Bronchial epithelial cell (primary cell): ENCODE measurements around the gene COL6A3. TPM values are rescaled to one million over a fixed set of nuclear protein-coding genes. Genes with fewer than 3 reads are reported as not detected.
A peak's percentile ranks its signal among the peaks of the same experiment; 100 is the strongest.

Experiments used
- DNase-seq: peaks from one replicate; pipeline ENCODE4 v3.0.0-alpha.2; 2010; ENCODE audit warnings: low read depth
- FAIRE-seq: peaks from 2 replicates; lab custom pipeline; 2011; peaks lifted over from hg19 to GRCh38; lab: Jason Lieb, UNC
- H3K27me3 ChIP-seq: 2 replicates; pipeline ENCODE4 v1.5.1; 2011; ENCODE audit warnings: low read length; ENCODE audit not compliant: control insufficient read depth, insufficient read depth
- H3K36me3 ChIP-seq: 2 replicates; pipeline ENCODE4 v1.5.1; 2011; ENCODE audit warnings: low read length; ENCODE audit not compliant: control insufficient read depth, insufficient read depth
- H3K4me3 ChIP-seq: 2 replicates; pipeline ENCODE4 v1.5.1; 2011; ENCODE audit warnings: mild to moderate bottlenecking, low read depth, low read length, control low read depth
- total RNA-seq: library from RNA; depleted of rRNA; stranded (reverse); fragments of >200 nt; gene quantifications from 2 replicates; pipeline ENCODE4 v1.2.1, GENCODE V29; 2014
- TF ChIP-seq, protein P1 (sequence below): IDR thresholded peaks from 2 replicates; pipeline ENCODE4 v1.5.1; 2011; ENCODE audit warnings: mild to moderate bottlenecking, moderate library complexity, low read length, control low read depth, inconsistent platforms; ENCODE audit not compliant: insufficient read depth, severe bottlenecking

Gene COL6A3
- total RNA-seq, 1 donor from 2014 or later, result 16.6 TPM

DNA sequence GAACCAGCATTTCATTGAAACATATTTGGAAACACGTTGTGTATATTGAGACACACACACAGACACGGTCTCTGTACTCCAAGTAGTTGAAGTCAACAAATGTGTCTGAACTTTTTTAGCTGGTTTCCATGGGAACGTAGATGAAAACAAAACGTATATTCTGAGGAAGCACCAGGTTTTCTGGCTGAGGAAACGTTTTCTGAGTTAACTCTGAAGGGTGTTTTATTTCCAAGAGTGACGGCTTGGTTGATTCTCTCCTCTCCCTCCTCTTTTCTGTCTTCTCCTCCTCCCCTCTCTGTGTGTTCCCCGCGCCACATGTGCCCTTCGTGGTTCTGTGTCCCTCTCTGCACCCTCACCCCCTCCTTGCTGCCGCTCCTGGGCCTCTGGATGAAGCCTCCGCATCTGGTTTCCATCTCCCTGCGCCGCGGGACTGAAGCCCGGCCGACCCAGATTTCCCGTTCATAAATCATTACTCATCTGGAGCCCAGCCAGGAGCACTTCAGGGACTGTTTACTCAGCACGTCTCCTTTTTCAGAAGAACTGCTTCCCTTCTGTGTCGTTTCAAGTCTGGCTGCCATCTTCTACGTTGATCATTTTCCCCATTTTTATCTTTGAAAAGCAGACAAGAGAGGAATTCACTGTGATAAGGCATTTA is 122.7 kb downstream of the COL6A3 start:
- Histone ChIP-seq H3K27me3 (no peaks in the 10 kb centered on the region), H3K36me3 (no peaks in the 10 kb centered on the region), H3K4me3 (no peak overlapping the region)
- DNase-seq (peak; percentile 94), FAIRE-seq (peak; percentile 66)
- TF ChIP-seq, protein P1, sequence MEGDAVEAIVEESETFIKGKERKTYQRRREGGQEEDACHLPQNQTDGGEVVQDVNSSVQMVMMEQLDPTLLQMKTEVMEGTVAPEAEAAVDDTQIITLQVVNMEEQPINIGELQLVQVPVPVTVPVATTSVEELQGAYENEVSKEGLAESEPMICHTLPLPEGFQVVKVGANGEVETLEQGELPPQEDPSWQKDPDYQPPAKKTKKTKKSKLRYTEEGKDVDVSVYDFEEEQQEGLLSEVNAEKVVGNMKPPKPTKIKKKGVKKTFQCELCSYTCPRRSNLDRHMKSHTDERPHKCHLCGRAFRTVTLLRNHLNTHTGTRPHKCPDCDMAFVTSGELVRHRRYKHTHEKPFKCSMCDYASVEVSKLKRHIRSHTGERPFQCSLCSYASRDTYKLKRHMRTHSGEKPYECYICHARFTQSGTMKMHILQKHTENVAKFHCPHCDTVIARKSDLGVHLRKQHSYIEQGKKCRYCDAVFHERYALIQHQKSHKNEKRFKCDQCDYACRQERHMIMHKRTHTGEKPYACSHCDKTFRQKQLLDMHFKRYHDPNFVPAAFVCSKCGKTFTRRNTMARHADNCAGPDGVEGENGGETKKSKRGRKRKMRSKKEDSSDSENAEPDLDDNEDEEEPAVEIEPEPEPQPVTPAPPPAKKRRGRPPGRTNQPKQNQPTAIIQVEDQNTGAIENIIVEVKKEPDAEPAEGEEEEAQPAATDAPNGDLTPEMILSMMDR, result no peak

DNA sequence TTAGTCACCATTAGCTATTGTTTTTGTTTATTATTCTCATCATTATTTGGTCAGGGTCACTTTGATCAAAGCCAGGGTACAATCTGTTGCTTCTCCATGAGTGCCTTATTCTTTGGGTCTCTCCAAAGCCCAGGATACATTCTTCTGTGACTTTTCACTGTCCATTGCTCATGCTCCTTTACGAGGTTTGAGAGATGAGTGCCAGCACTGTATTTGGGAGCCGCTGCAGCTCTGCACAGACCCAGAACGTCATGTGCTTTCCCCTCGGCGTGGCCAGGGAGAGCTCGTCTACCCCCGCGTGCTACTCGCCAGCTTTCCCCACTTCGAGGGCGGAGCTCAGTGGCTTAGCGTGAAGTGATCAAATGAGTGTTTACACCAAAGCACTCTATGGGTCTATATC is 123.7 kb downstream of the COL6A3 start:
- TF ChIP-seq, protein P1, result no peak
- no peaks in the 10 kb centered on the region for H3K36me3 ChIP-seq
- FAIRE-seq (no peak), DNase-seq (no peak)
- H3K4me3 ChIP-seq, result no peak overlapping the region
- H3K27me3 ChIP-seq, result no peaks in the 10 kb centered on the region

DNA sequence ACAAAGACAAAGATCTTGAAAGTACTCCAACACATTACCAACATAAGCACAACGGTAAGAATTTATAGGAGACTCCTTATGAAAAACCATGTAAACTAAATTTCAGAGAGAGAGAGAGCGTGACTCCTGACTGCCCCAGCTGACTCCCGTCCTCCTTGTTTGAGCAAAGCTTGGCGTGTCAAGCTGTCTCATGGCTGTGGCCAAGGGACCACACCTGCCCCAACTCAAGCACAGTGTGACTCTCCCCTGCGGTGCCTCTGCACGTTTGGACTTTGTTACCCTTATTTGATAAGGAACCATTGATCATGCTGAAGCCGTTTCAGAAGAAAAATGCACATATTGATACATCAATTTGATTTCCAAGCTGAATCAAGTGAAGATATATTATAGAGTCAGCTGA is 124.8 kb downstream of the COL6A3 start:
- Histone ChIP-seq H3K36me3 (no peaks in the 10 kb centered on the region), H3K27me3 (no peaks in the 10 kb centered on the region), H3K4me3 (no peak overlapping the region)
- DNase-seq, result no peak
- TF ChIP-seq, protein P1, result no peak
- no peak for FAIRE-seq

DNA sequence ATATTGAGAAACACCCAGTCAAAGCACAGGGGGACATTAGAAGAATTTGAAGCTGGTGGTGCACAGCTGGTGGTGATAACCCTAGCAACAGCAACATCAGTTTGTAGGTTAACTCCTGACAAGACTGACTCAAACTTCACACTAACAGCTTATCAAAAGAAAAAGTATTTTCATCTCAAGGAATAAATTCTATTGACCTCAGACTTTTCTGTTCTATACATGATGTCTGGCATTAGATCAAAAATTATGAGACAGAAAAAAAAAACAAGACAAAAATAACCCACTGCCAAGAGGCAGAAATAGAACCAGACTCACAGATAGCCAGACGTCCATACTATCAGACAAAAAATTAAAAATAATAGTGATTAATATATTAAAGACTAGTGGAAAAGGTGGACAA is 126.1 kb downstream of the COL6A3 start:
- Histone ChIP-seq H3K4me3 (no peak overlapping the region), H3K27me3 (no peaks in the 10 kb centered on the region), H3K36me3 (no peaks in the 10 kb centered on the region)
- TF ChIP-seq, protein P1, result no peak
- FAIRE-seq, result no peak
- no peak for DNase-seq

DNA sequence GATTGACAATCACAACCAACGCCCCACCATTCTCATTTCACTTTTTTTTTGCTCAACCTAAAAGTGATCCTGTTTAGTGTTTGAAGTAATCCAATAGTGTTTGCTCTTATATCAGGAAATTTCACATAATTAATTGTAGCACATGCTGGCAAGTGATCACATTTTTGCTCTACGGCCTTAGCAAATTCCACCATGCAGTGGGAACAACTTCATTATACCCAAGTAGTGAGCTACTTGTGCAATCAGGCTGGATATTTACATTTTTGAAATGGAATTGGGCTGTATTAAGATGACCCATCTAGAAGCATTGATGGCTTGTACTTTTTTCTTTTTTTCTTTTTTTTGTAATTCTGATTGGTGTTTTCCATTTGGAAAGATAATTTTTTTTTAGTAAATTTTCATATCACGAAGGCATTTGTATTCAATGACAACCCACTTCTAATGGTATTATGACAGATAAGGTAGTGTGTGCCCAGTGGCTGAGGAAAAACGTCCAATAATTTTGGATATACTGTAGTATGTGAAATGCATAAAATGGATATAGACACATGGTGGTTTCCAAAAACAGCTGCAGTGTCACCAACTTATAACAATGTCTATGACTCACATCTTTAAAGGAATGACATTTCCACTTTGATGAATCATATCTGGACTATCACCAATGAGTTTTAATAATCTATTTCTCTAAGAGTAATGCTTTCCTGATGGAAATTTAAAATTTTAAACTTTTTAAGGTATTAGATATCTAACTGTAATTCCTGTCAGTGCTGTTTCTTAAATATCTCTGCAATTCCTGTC is 130.6 kb downstream of the COL6A3 start:
- DNase-seq (peak; percentile 54), FAIRE-seq (no peak)
- Histone ChIP-seq H3K4me3 (no peak overlapping the region), H3K27me3 (no peaks in the 10 kb centered on the region), H3K36me3 (no peaks in the 10 kb centered on the region)
- TF ChIP-seq, protein P1, result no peak
